NCI-H1105 treated with DMSO at 0.1 percent for 48 hours (cell line): Measurements from ENCODE around the gene FADD.
"Not testable (repeated sequence)": the region's sequence is repeated elsewhere in the genome, so short reads cannot be mapped to it uniquely, and the experiment has no call there.

Experiments
- DNase-seq: peaks from one replicate; lab custom pipeline; 2025; lab: John Stamatoyannopoulos, UW

FADD gene

DNA sequence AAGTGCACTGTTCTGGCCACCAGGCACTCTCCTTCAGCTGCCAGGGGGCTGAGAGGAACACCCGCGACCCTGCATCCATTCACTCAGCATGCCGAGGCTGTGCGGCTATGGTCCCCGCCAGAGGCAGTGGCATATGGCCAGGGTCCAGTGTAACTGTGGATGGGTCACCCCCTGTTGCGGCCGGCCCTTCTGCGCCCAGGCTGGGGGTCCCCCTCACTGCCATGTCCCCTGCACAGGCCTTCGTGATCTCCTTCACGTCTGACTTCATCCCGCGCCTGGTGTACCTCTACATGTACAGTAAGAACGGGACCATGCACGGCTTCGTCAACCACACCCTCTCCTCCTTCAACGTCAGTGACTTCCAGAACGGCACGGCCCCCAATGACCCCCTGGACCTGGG lies 20.8 kb upstream of the FADD start:
- DNase-seq, result no peak

GRCh38 chr11:70183032-70183431 lies 20.1 kb upstream of the FADD start:
- DNase-seq, result no peak

DNA sequence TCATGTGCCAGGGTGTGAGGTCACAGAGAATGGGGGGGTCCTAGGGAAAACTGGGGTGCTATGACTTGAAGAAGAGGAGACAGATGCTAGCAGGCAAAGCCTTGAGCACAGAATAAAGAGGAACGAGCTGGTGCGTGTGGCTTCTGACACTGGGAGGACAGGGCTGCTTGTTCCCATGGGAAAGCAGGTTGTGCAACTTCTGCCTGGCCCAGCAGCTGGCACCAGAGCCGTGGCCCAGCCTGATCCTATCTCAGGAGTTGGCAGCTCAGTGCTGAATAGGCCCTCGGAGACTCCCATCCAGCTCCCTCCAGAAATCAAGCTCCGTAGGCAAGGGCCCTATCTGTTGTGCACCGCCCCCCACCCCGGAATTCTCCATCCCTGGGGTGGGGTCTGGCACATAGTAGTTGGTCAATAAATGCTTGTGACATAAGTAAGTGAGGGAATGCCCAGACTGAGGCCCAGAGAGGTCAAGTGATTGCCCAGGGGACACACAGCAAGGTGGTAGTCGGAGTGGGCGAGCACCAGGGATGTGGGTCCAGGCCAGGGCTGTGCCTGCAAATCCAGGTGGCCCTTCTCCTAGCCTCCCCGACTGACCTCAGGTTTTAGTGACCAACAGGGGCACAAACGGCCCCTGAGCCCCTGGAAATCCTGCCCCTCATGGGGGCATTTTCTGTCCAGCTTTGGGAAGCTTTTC lies 19.5 kb upstream of the FADD start:
- DNase-seq, result no peak

- DNase-seq, result no peak
Observed at GRCh38 chr11:70184396-70184795, 18.7 kb upstream of the FADD start.

DNA sequence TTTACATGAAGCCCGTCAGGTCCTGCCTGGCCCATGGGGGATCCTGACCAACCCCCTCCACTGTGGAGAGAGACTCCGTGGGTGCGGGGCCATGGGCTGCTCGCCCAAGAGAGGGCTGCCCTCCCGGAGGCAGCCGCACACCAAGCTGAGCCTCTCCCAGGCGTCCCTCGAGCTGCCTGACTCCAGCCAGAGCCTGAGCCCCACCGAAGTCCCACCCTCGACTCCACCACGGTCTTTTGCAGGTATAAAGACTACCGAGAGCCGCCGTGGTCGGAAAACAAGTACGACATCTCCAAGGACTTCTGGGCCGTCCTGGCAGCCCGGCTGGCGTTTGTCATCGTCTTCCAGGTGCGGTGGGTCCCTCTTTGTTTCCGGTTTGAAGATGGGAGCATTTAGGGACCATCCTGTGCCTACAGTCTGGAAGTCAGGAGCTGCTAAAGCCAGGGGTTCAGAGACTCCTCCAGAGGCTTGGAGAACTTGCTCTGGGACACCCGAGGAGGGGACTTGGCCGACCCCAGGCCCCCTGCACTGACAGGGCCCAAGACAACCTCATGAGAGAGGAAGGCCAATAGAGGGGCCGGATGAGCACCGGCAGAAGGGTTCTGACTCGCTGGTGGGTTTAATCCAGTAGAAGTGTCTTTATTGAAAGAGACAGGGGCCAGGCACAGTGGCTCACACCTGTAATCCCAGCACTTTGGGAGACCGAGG lies 17.6 kb upstream of the FADD start:
- no peak for DNase-seq

DNA sequence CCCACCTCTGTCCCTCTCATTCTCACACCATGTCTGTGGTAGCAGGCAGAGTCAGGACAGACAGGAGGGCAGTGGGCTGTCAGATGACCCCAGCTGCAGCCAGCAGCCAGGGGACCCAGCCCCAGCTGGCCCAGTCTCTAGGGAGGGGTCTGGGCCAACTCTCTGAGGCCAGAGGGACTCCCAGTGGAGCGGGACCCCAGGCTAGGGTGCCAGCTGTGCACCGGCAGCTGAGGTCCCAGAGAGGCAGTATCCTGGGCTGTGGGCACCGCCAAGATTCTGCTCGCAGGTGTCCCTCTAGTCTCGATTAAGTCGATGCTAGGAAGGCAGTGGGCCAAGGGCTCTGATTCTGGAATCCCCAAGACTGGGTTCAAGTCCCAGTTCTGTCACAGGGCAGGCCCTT lies 16.7 kb upstream of the FADD start:
- DNase-seq, result no peak

DNA sequence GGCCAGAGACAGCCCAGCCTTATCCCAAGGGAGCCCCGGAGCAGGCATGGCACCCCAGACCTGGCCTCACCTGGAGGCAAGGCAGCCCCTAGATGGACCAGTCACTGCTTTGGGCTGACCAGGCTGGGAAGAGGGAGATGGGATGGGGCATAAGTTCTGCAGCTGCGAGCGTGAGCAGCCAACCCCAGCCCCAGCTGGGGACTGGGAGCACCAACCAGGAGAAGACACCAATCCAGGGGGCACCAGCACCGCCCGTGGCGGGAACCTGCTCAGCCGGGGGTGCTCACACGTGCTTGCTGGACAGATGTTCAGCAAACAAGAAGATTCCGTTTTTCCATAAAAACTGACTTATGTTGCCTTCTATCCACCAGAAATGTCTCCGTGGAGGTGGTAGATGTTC lies 16.2 kb upstream of the FADD start:
- DNase-seq, result no peak

- no peak for DNase-seq
Observed at GRCh38 chr11:70187771-70188170, 15.3 kb upstream of the FADD start.

DNA sequence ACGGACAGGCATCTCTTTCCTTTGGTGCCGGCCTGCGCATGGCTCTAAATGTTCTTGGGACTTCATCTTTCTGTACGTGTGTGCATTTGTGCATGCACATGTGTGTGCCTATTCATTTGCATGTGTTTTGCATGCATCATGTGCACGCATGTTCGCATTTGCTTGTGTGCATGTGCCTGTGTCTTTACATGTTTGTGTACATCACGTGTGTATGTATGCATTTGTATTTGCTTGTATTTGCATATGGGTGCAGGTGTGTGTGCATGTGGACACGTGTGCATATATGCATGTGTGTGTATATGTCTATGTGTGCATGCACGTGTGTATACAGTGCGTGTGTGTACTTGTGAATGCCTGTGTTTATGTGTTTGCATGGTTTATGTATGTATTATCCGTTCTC lies 13.5 kb upstream of the FADD start:
- no peak for DNase-seq

- DNase-seq, result peak; percentile 42
Observed at GRCh38 chr11:70191495-70192140, 11.5 kb upstream of the FADD start.

- no peak for DNase-seq
Observed at GRCh38 chr11:70192666-70193410, 10.3 kb upstream of the FADD start.

GRCh38 chr11:70193411-70194292 lies 9.4 kb upstream of the FADD start:
- no peak for DNase-seq

GRCh38 chr11:70194792-70195791 lies 8.0 kb upstream of the FADD start:
- no peak for DNase-seq

DNA sequence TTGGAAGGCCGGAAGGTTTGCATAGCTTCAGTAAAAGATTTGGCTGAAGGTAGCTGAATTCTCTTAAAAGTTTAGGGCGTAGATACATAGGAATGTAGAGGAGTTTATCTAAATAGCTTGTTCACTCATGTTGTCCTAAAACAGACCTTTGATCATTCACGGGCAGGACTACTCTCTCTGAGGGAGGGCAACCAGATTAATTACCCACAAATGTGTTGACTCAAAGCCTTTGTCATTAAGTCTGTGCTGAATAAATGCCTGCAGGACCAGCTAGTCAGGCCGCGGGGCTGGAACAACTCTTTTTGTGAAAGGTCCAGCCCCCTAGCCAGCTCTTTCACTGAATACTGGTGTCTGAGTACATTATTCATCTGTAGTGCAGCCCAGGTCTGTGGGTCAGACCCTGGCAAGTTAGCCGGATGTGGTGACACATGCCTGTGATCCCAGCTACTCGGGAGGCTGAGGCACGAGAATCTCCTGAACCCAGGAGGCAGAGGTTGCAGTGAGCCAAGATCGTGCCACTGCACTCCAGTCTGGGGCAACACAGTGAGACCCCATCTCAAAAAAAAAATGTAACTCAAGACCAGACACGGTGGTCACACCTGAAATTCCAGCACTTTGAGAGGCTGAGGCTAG lies 2.8 kb upstream of the FADD start:
- no peak for DNase-seq

DNA sequence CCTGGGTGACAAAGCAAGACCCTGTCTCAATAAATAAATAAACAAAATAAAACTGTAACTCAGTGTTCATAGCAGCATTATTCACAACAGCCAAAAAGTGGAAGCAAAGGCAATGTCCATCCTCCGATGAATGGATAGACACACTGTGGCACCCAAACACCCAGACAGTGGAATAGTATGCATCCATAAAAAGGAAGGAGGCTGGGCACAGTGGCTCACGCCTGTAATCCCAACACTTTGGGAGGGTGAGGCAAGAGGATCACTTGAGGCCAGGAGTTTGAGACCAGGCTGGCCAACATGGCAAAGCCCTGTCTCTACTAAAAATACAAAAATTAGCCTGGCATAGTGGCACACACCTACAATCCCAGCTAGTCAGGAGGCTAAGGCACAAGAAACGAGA lies 2.0 kb upstream of the FADD start:
- not testable (repeated sequence) for DNase-seq

DNA sequence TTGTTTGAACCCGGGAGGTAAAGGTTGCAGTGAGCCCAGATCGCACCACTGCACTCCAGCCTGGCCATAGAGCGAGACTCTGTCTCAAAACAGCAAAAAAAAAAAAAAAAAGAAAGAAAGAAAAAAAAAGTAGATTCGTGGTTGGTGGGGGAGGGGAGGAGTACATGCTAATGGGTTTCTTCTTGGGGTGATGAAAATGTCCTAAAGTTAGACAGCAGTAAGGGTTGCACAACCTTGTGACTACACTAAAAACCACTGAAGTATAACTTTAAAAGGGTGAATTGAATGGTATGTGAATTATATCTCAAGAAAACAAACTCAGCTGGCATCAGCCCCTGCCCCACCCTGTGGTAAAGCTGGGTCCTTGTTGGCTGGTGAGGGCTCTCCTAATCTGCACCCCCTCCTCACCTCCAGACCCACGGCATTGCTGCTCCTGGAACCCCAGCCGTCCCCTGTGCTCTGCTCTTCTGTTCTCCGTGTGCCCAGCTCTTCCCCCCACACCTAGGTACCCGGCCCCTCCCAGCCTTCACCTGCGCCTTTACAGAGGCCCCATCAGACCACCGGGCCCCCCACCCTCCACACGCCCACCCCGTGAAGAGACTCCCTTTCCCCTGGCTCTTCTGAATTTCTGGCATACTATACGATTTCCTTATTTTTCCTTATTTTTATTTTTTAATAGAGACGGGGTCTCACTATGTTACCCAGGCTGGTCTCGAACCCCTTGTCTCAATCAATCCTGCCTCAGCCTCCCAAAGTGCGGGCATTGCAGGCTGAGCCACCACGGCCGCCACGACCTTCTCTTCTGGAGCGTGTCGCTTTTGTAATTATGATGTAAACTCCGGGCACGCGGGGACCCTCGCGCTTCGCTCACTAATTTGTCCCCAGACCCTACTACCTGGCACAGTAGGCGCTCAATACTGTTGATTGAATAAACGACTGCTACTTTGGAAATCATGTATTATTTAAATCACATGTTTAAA lies 924 bp upstream of the FADD start:
- no peak for DNase-seq

- DNase-seq, result no peak
Observed at GRCh38 chr11:70203751-70204465, 812 bp downstream of the FADD start.

GRCh38 chr11:70204466-70204799 lies 1.3 kb downstream of the FADD start:
- DNase-seq, result no peak
